HepG2 (cell line): Measurements from ENCODE around the gene NR1H2. TPM values are rescaled to one million over a fixed set of nuclear protein-coding genes. Genes with fewer than 3 reads are reported as not detected.

Experiments used
- ATAC-seq: fragments of 200-7000 bp; cut with Tn5 transposase; 3 replicates; pipeline ENCODE4 v1.9.1; 2020; ENCODE audit warnings: mild to moderate bottlenecking, moderate library complexity
- BruUV-seq: library from RNA; stranded (reverse); fragments of 400-500 nt; replicated peaks from 2 replicates; lab custom pipeline; 2021; lab: Mats Ljungman, UMichigan
- CTCF ChIA-PET: fragments of 300-600 bp; formaldehyde crosslinking; extraction: SDS; loops from one replicate; lab custom pipeline; 2021; ENCODE audit warnings: low total read pairs, inconsistent platforms, low intra/inter-chr PET ratio; lab: Yijun Ruan, JAX
- POLR2A ChIA-PET: fragments of 350-600 bp; sonication (Branson Sonifier 250); formaldehyde crosslinking; loops from one replicate; lab custom pipeline; 2020; ENCODE audit warnings: antibody characterized with exemption, inconsistent platforms; lab: Yijun Ruan, JAX
- DNase-seq: peaks from one replicate; pipeline ENCODE4 v3.0.0-alpha.2; 2015; ENCODE audit warnings: low spot score
- FAIRE-seq: peaks from 3 replicates; lab custom pipeline; 2011; peaks lifted over from hg19 to GRCh38; lab: Jason Lieb, UNC
- H2AFZ ChIP-seq: one replicate; pipeline ENCODE4 v1.6.1; 2011; ENCODE audit warnings: low read length, inconsistent platforms
- H3K27ac ChIP-seq: fragments of 300-600 bp; 3 replicates; pipeline ENCODE4 v1.8.0; 2011; ENCODE audit warnings: mixed run types, mild to moderate bottlenecking, mixed read lengths, low read length, inconsistent platforms; ENCODE audit not compliant: insufficient read depth; ENCODE audit errors: extremely low read length
- H3K27me3 ChIP-seq, 2 experiments: fragments of 200-600 bp in 1 of 2; 2 replicates in 1 of 2; 3 replicates in 1 of 2; pipeline versions ENCODE4 v1.6.0 to v1.8.0; 2011; ENCODE audit warnings: low read length in 2 of 2, mild to moderate bottlenecking in 2 of 2, moderate library complexity in 2 of 2, inconsistent platforms in 1 of 2; ENCODE audit not compliant: insufficient read depth in 2 of 2, control insufficient read depth in 1 of 2
- H3K36me3 ChIP-seq, 2 experiments: fragments of 200-600 bp in 1 of 2; replicated peaks in 1 of 2; 2 replicates in 1 of 2; 3 replicates in 1 of 2; pipeline versions ENCODE4 v1.5.1 to v1.8.0; 2011; ENCODE audit warnings: low read length in 2 of 2, inconsistent platforms in 1 of 2; ENCODE audit not compliant: insufficient read depth in 2 of 2, control insufficient read depth in 1 of 2
- H3K4me1 ChIP-seq: 2 replicates; pipeline ENCODE4 v1.5.1; 2012; ENCODE audit warnings: low read length, inconsistent platforms; ENCODE audit not compliant: insufficient read depth
- H3K4me2 ChIP-seq: 2 replicates; pipeline ENCODE4 v1.6.0; 2011; ENCODE audit warnings: low read depth, low read length, inconsistent platforms
- H3K4me3 ChIP-seq, 3 experiments: fragments of 200-600 bp in 1 of 3; sonication (generic), shearing (Covaris generic) in 1 of 3; replicated peaks in 1 of 3; 2 replicates each; pipeline ENCODE4 v1.5.1; 2011 to 2016; ENCODE audit warnings: low read length in 3 of 3, inconsistent platforms in 2 of 3, low read depth in 2 of 3, mild to moderate bottlenecking in 2 of 3, control low read depth in 1 of 3, mixed read lengths in 1 of 3; ENCODE audit not compliant: insufficient read depth in 1 of 3
- H3K79me2 ChIP-seq: one replicate; pipeline ENCODE4 v1.6.1; 2011; ENCODE audit warnings: low read length, inconsistent platforms; ENCODE audit not compliant: insufficient read depth
- H3K9ac ChIP-seq: 2 replicates; pipeline ENCODE4 v1.6.0; 2011; ENCODE audit warnings: mild to moderate bottlenecking, low read depth, low read length, inconsistent platforms; ENCODE audit not compliant: insufficient read depth
- H3K9me3 ChIP-seq: 2 replicates; pipeline ENCODE4 v1.5.1; 2012; ENCODE audit warnings: mild to moderate bottlenecking, low read length
- H4K20me1 ChIP-seq: 2 replicates; pipeline ENCODE4 v1.6.0; 2011; ENCODE audit warnings: inconsistent platforms, mild to moderate bottlenecking, low read length, moderate library complexity; ENCODE audit not compliant: insufficient read depth
- FIP1L1 ChIP-seq: fragments of 200-400 bp; formaldehyde crosslinking; IDR thresholded peaks from 2 replicates; pipeline ENCODE4 v1.6.1; 2018; ENCODE audit warnings: low read depth, mild to moderate bottlenecking, low read length, moderate library complexity, borderline replicate concordance; ENCODE audit not compliant: insufficient read depth
- JARID2 ChIP-seq: sonication (generic); formaldehyde crosslinking; IDR thresholded peaks from 2 replicates; pipeline ENCODE4 v1.8.1; 2023; ENCODE audit warnings: missing genetic modification reagents, inconsistent platforms; ENCODE audit not compliant: insufficient replicate concordance
- JDP2 ChIP-seq: sonication (generic); formaldehyde crosslinking; IDR thresholded peaks from 2 replicates; pipeline ENCODE4 v1.8.1; 2022; ENCODE audit warnings: missing genetic modification reagents, borderline replicate concordance
- KLF9 ChIP-seq: IDR thresholded peaks from 2 replicates; pipeline ENCODE4 v1.6.1; 2016; ENCODE audit warnings: low read depth
- NFE2L1 ChIP-seq: sonication (generic); formaldehyde crosslinking; IDR thresholded peaks from 2 replicates; pipeline ENCODE4 v1.4.0; 2020; ENCODE audit warnings: missing genetic modification reagents, mild to moderate bottlenecking, borderline replicate concordance
- PAX8 ChIP-seq: sonication (generic); formaldehyde crosslinking; IDR thresholded peaks from 2 replicates; pipeline ENCODE4 v1.8.0; 2022; ENCODE audit warnings: mild to moderate bottlenecking, missing genetic modification reagents, borderline replicate concordance
- PHF20 ChIP-seq: sonication (generic); formaldehyde crosslinking; IDR thresholded peaks from 2 replicates; pipeline ENCODE4 v1.5.0; 2020; ENCODE audit warnings: mild to moderate bottlenecking, missing genetic modification reagents
- SOX5 ChIP-seq: IDR thresholded peaks from 2 replicates; pipeline ENCODE4 v1.6.1; 2016; ENCODE audit warnings: borderline replicate concordance
- SP1 ChIP-seq, 2 experiments: fragments of 450-650 bp in 1 of 2; sonication (generic) in 1 of 2; formaldehyde crosslinking in 1 of 2; IDR thresholded peaks; 2 replicates each; pipeline versions ENCODE4 v1.4.0 to v1.6.1; 2016 to 2020; ENCODE audit warnings: missing genetic modification reagents in 1 of 2
- TGIF2 ChIP-seq: IDR thresholded peaks from 2 replicates; pipeline ENCODE4 v1.6.1; 2016; ENCODE audit warnings: control low read depth, missing compliant biosample characterization
- ZFP36 ChIP-seq: fragments of 150-350 bp; IDR thresholded peaks from 2 replicates; pipeline ENCODE4 v1.6.1; 2018; ENCODE audit warnings: borderline replicate concordance, low read length, low read depth; ENCODE audit not compliant: partially characterized antibody
- ZNF720 ChIP-seq: sonication (generic); formaldehyde crosslinking; IDR thresholded peaks from 2 replicates; pipeline ENCODE4 v1.4.0; 2020; ENCODE audit warnings: missing genetic modification reagents
- WGBS: methylation state at CpG from one replicate; pipeline ENCODE4 v1.1.6; 2017; ENCODE audit warnings: low lambda C conversion rate; 5-methylcytosine and 5-hydroxymethylcytosine counted together
- in situ Hi-C: cut with HindIII; loops from 2 replicates; pipeline ENCODE4 v1.10.0; 2017; ENCODE audit warnings: low pct_unique_long_range_greater_than_20kb; ENCODE audit not compliant: extremely low pct_ligation_motif_present
- intact Hi-C: fragments of 100-400 bp; cut with micrococcal nuclease; formaldehyde crosslinking; loops from one replicate; pipeline ENCODE4 v1.10.0; 2022; ENCODE audit not compliant: unreplicated experiment
- polyA plus RNA-seq, 8 experiments: library from polyadenylated mRNA; depleted of rRNA in 3 of 8; stranded (reverse) in 7 of 8; unstranded in 1 of 8; fragments of >200 nt; fragmentation: Illumina TruSeq in 4 of 8; extraction: Trizol in 4 of 8; gene quantifications; 2 replicates each; pipeline versions ENCODE4 v1.2.1 to v1.2.3, GENCODE V29; 2011 to 2016; ENCODE audit warnings: low read depth in 4 of 8, missing spikeins in 1 of 8, mixed read lengths in 1 of 8; ENCODE audit not compliant: insufficient read depth in 1 of 8
- total RNA-seq, 5 experiments: library from RNA; depleted of rRNA; stranded (reverse); fragments of >200 nt; fragmentation: Illumina TruSeq; extraction: Trizol; gene quantifications; 2 replicates each; pipeline ENCODE4 v1.2.3, GENCODE V29; 2016; ENCODE audit warnings: low read depth in 1 of 5
- TF ChIP-seq, protein P1 (sequence below): sonication (generic); formaldehyde crosslinking; IDR thresholded peaks from 2 replicates; pipeline ENCODE4 v1.4.0; 2020; ENCODE audit warnings: missing genetic modification reagents, borderline replicate concordance
- TF ChIP-seq, protein P2 (sequence below): IDR thresholded peaks from 2 replicates; pipeline ENCODE4 v1.6.1; 2016; ENCODE audit warnings: mild to moderate bottlenecking
- TF ChIP-seq, protein P3 (sequence below): sonication (generic); formaldehyde crosslinking; IDR thresholded peaks from 2 replicates; pipeline ENCODE4 v1.5.1; 2020; ENCODE audit warnings: missing genetic modification reagents, mild to moderate bottlenecking, borderline replicate concordance
- TF ChIP-seq, protein P4 (sequence below): sonication (generic); formaldehyde crosslinking; conservative IDR thresholded peaks from 2 replicates; pipeline ENCODE4 v1.8.0; 2022; ENCODE audit warnings: missing genetic modification reagents

NR1H2 gene
- total and polyA plus RNA-seq, 2 of the 13 experiments (the other 11 are each of a cell fraction or from before 2014, with no cell fraction given) = 10.3 to 13.5 TPM

DNA sequence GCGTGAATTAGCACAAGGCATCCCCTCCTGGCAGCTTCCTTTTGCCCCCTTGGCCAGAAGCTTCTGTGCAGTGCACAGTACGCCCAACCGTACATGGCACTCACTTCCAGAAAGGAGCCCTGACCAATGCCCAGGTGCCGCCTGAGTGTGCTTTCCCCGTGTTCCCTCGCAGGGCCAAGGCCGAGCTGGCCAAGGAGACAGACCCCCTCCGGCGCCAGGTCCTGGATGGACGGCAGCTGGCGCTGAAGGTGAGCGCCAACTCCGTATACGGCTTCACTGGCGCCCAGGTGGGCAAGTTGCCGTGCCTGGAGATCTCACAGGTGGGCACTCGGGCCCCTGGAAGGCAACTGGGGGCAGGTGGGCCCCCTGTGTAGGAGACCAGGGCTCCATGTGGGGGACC is 33.1 kb downstream of the NR1H2 start:
- H3K79me2 ChIP-seq = no peaks in the 10 kb centered on the region
- ChIA-PET CTCF (no interaction called here), POLR2A (no interaction called here)
- no peak overlapping the region for H3K4me3 ChIP-seq
- H3K4me1 ChIP-seq = peaks cover 14% of the 10 kb centered on the region
- no peaks in the 10 kb centered on the region for H4K20me1 ChIP-seq
- TF ChIP-seq, protein P1, sequence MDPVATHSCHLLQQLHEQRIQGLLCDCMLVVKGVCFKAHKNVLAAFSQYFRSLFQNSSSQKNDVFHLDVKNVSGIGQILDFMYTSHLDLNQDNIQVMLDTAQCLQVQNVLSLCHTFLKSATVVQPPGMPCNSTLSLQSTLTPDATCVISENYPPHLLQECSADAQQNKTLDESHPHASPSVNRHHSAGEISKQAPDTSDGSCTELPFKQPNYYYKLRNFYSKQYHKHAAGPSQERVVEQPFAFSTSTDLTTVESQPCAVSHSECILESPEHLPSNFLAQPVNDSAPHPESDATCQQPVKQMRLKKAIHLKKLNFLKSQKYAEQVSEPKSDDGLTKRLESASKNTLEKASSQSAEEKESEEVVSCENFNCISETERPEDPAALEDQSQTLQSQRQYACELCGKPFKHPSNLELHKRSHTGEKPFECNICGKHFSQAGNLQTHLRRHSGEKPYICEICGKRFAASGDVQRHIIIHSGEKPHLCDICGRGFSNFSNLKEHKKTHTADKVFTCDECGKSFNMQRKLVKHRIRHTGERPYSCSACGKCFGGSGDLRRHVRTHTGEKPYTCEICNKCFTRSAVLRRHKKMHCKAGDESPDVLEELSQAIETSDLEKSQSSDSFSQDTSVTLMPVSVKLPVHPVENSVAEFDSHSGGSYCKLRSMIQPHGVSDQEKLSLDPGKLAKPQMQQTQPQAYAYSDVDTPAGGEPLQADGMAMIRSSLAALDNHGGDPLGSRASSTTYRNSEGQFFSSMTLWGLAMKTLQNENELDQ (CRISPR knock-in tag) = no peak
- TF ChIP-seq JDP2 (CRISPR knock-in tag) (no peak), FIP1L1 (no peak), JARID2 (CRISPR knock-in tag) (no peak), PAX8 (CRISPR knock-in tag) (no peak), SOX5 (CRISPR knock-in tag) (no peak), NFE2L1 (CRISPR knock-in tag) (no peak), ZFP36 (no peak), ZNF720 (CRISPR knock-in tag) (no peak), KLF9 (no peak), PHF20 (CRISPR knock-in tag) (no peak), SP1 (IDR thresholded peaks at IDR 0.05) (no peak), SP1 (CRISPR knock-in tag; IDR thresholded peaks at IDR 0.05) (no peak), TGIF2 (CRISPR knock-in tag) (no peak)
- TF ChIP-seq, protein P2, sequence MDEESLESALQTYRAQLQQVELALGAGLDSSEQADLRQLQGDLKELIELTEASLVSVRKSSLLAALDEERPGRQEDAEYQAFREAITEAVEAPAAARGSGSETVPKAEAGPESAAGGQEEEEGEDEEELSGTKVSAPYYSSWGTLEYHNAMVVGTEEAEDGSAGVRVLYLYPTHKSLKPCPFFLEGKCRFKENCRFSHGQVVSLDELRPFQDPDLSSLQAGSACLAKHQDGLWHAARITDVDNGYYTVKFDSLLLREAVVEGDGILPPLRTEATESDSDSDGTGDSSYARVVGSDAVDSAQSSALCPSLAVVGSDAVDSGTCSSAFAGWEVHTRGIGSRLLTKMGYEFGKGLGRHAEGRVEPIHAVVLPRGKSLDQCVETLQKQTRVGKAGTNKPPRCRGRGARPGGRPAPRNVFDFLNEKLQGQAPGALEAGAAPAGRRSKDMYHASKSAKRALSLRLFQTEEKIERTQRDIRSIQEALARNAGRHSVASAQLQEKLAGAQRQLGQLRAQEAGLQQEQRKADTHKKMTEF (CRISPR knock-in tag) = no peak
- TF ChIP-seq, protein P3, sequence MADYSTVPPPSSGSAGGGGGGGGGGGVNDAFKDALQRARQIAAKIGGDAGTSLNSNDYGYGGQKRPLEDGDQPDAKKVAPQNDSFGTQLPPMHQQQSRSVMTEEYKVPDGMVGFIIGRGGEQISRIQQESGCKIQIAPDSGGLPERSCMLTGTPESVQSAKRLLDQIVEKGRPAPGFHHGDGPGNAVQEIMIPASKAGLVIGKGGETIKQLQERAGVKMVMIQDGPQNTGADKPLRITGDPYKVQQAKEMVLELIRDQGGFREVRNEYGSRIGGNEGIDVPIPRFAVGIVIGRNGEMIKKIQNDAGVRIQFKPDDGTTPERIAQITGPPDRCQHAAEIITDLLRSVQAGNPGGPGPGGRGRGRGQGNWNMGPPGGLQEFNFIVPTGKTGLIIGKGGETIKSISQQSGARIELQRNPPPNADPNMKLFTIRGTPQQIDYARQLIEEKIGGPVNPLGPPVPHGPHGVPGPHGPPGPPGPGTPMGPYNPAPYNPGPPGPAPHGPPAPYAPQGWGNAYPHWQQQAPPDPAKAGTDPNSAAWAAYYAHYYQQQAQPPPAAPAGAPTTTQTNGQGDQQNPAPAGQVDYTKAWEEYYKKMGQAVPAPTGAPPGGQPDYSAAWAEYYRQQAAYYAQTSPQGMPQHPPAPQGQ (CRISPR knock-in tag) = no peak
- TF ChIP-seq, protein P4, sequence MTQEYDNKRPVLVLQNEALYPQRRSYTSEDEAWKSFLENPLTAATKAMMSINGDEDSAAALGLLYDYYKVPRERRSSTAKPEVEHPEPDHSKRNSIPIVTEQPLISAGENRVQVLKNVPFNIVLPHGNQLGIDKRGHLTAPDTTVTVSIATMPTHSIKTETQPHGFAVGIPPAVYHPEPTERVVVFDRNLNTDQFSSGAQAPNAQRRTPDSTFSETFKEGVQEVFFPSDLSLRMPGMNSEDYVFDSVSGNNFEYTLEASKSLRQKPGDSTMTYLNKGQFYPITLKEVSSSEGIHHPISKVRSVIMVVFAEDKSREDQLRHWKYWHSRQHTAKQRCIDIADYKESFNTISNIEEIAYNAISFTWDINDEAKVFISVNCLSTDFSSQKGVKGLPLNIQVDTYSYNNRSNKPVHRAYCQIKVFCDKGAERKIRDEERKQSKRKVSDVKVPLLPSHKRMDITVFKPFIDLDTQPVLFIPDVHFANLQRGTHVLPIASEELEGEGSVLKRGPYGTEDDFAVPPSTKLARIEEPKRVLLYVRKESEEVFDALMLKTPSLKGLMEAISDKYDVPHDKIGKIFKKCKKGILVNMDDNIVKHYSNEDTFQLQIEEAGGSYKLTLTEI (CRISPR knock-in tag) = no peak
- no peak overlapping the region for H3K9ac ChIP-seq
- in situ Hi-C loops = no loop called here
- DNase-seq = no peak
- H3K27me3 ChIP-seq = no peaks in the 10 kb centered on the region
- no peaks in the 10 kb centered on the region for H3K9me3 ChIP-seq
- no peak overlapping the region for H2AFZ ChIP-seq
- FAIRE-seq = no peak
- BruUV-seq = no TSS peak
- no peak overlapping the region for H3K4me2 ChIP-seq
- intact Hi-C loops = no loop called here
- H3K27ac ChIP-seq = no peak overlapping the region
- peaks cover 11 to 20% of the 10 kb centered on the region in 2 experiments; a peak in 3 of 5 replicates for H3K36me3 ChIP-seq
- WGBS = 100% methylated on average over 5 of the region's 17 CpGs
- ATAC-seq = no peak
